Ovary (tissue), 3 donors: ENCODE results near the gene ARAP1.

Experiments
- POLR2A ChIP-seq: fragments of 450-650 bp; IDR thresholded peaks from one replicate; pipeline ENCODE4 v1.6.1; 2017; ENCODE audit warnings: antibody characterized with exemption, mild to moderate bottlenecking, moderate library complexity
- TF ChIP-seq, protein P1 (sequence below), 3 donors: fragments of 450-650 bp in 2 of 3; fragments of 200-600 bp in 1 of 3; IDR thresholded peaks; one replicate each; pipeline versions ENCODE4 v1.5.1 to v1.8.0; 2016 to 2022; ENCODE audit warnings: antibody characterized with exemption in 3 of 3, mild to moderate bottlenecking in 1 of 3
- donor health status: DM: no; HTN: no; CAD: no.

DNA sequence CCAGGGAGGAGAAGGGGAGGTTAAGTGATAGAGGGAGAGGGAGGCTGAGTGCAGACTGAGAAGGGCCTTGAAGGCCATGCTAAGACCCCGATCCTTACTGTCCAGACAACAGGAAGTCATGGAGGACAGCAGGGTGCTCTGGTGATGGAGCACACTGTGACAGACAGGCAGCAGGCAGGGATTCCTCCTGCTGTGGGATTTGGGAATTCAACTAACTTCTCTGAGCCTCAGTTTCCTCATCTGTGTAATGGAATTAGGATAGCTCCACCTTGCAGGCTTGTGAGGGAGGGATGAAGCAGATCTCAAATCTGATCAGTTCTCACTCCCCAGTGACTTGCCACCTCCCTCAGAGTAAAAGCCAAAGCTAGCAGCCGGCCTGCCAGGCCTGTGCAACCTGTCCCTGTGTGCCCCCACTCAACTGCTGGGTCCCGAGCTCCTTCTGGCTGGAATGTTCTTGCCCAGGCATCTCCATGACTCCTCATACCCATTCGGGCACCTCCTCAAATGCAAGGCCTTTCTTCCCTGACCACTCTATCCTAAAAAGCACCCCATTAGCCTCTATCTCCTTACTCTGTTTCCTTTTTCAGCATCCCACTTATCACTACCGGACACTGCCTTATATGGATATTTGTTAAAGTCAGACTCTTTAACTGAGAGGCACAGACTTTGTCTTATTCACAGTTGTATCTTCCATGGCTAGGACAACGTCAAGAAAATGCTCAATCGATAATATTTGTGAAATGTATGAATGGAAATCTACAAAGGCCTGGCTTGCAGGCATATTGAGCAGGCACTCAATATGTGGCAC is 9.5 kb downstream of the ARAP1 start:
- TF ChIP-seq, protein P1, sequence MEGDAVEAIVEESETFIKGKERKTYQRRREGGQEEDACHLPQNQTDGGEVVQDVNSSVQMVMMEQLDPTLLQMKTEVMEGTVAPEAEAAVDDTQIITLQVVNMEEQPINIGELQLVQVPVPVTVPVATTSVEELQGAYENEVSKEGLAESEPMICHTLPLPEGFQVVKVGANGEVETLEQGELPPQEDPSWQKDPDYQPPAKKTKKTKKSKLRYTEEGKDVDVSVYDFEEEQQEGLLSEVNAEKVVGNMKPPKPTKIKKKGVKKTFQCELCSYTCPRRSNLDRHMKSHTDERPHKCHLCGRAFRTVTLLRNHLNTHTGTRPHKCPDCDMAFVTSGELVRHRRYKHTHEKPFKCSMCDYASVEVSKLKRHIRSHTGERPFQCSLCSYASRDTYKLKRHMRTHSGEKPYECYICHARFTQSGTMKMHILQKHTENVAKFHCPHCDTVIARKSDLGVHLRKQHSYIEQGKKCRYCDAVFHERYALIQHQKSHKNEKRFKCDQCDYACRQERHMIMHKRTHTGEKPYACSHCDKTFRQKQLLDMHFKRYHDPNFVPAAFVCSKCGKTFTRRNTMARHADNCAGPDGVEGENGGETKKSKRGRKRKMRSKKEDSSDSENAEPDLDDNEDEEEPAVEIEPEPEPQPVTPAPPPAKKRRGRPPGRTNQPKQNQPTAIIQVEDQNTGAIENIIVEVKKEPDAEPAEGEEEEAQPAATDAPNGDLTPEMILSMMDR (IDR thresholded peaks at IDR 0.05): no peak
- no peak for TF ChIP-seq POLR2A
